Smooth muscle cell (in vitro differentiated cells): ENCODE results near the gene LGALS9C. TPM values are rescaled to one million over a fixed set of nuclear protein-coding genes. Genes with fewer than 3 reads are reported as not detected.
"Not testable (repeated sequence)": the region's sequence is repeated elsewhere in the genome, so short reads cannot be mapped to it uniquely, and the experiment has no call there.

ENCODE experiments used
- DNase-seq: peaks from one replicate; lab custom pipeline; 2025; ENCODE audit not compliant: unreplicated experiment; lab: John Stamatoyannopoulos, UW
- H2AFZ ChIP-seq: fragments of 200-600 bp; sonication (generic); 2 replicates; pipeline ENCODE4 v1.6.0; 2016; ENCODE audit warnings: antibody characterized with exemption, low read depth, mild to moderate bottlenecking
- H3F3A ChIP-seq: fragments of 200-600 bp; sonication (generic); 2 replicates; pipeline ENCODE4 v1.6.0; 2017; ENCODE audit warnings: antibody characterized with exemption, low read depth
- H3K27ac ChIP-seq: fragments of 200-600 bp; sonication (generic); 2 replicates; pipeline ENCODE4 v1.5.1; 2016; ENCODE audit warnings: low read depth, mild to moderate bottlenecking
- H3K27me3 ChIP-seq: fragments of 200-600 bp; sonication (generic); 2 replicates; pipeline ENCODE4 v1.6.1; 2016; ENCODE audit warnings: low read depth, mild to moderate bottlenecking
- H3K36me3 ChIP-seq: fragments of 200-600 bp; sonication (generic); 2 replicates; pipeline ENCODE4 v1.5.1; 2016; ENCODE audit warnings: low read depth
- H3K4me1 ChIP-seq: fragments of 200-600 bp; sonication (generic); 2 replicates; pipeline ENCODE4 v1.5.1; 2016; ENCODE audit warnings: low read depth
- H3K4me2 ChIP-seq: fragments of 200-600 bp; sonication (generic); 2 replicates; pipeline ENCODE4 v1.6.0; 2016; ENCODE audit warnings: mild to moderate bottlenecking
- H3K4me3 ChIP-seq: fragments of 200-600 bp; sonication (generic); 2 replicates; pipeline ENCODE4 v1.5.1; 2016; ENCODE audit warnings: mild to moderate bottlenecking
- H3K79me2 ChIP-seq: fragments of 200-600 bp; sonication (generic); 2 replicates; pipeline ENCODE4 v1.6.0; 2016; ENCODE audit warnings: low read depth, mild to moderate bottlenecking
- H3K9ac ChIP-seq: fragments of 200-600 bp; sonication (generic); 2 replicates; pipeline ENCODE4 v1.6.0; 2016; ENCODE audit warnings: low read depth
- H3K9me3 ChIP-seq: fragments of 200-600 bp; sonication (generic); replicated peaks from 2 replicates; pipeline ENCODE4 v1.5.1; 2016; ENCODE audit warnings: low read depth
- H4K20me1 ChIP-seq: fragments of 200-600 bp; sonication (generic); 2 replicates; pipeline ENCODE4 v1.6.0; 2016; ENCODE audit warnings: low read depth
- WGBS: methylation state at CpG from one replicate; pipeline ENCODE4 v1.1.7; 2016; ENCODE audit warnings: low lambda C conversion rate; 5-methylcytosine and 5-hydroxymethylcytosine counted together
- polyA plus RNA-seq: library from polyadenylated mRNA; unstranded; fragments of >200 nt; fragmentation: Nextera tagmentation; extraction: Ambion mirVana; gene quantifications from 2 replicates; pipeline ENCODE4 v1.2.1, GENCODE V29; 2016
- total RNA-seq: library from RNA; depleted of rRNA; stranded (reverse); fragments of >200 nt; gene quantifications from 2 replicates; pipeline ENCODE4 v1.2.3, GENCODE V29; 2014

LGALS9C gene
- total and polyA plus RNA-seq, 2 experiments from 2014 or later = 0.88 to 22.0 TPM

GRCh38 chr17:18521100-18521499 lies 44.5 kb downstream of the LGALS9C start:
- H3K9ac ChIP-seq, H3K79me2 ChIP-seq, H3K4me2 ChIP-seq, H3K27ac ChIP-seq, H2AFZ ChIP-seq, H3K4me1 ChIP-seq, H3K4me3 ChIP-seq, H3K27me3 ChIP-seq, DNase-seq, H4K20me1 ChIP-seq, H3F3A ChIP-seq, H3K9me3 ChIP-seq, H3K36me3 ChIP-seq: not testable (repeated sequence)
- 56% methylated on average over 2 of the region's 8 CpGs for WGBS

DNA sequence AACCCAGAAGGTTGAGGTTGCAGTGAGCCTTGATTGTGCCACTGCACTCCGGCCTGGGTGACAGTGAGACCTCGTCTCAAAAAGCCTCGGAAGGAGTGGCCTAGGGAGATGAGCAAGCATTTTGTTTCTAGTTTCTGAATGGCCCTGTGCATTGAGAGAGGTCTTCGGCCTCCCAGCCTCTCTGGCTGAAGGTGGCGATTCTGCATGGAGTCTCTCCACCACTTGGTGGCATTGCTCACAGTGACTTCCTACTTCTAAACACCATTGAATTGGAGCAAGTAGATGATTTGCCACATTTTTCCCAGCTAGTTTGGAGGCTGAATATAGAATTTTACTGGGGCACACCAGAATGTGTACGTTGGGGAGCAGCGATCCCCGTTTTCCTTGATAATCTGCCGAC lies 48.4 kb downstream of the LGALS9C start:
- H3K27ac ChIP-seq, H3K9ac ChIP-seq, H2AFZ ChIP-seq, DNase-seq, H3K9me3 ChIP-seq, H3K4me3 ChIP-seq, H4K20me1 ChIP-seq, H3K4me2 ChIP-seq, H3K36me3 ChIP-seq, H3K79me2 ChIP-seq, H3K27me3 ChIP-seq, H3F3A ChIP-seq, H3K4me1 ChIP-seq: not testable (repeated sequence)
- 84% methylated on average over 4 of the region's 9 CpGs for WGBS

DNA sequence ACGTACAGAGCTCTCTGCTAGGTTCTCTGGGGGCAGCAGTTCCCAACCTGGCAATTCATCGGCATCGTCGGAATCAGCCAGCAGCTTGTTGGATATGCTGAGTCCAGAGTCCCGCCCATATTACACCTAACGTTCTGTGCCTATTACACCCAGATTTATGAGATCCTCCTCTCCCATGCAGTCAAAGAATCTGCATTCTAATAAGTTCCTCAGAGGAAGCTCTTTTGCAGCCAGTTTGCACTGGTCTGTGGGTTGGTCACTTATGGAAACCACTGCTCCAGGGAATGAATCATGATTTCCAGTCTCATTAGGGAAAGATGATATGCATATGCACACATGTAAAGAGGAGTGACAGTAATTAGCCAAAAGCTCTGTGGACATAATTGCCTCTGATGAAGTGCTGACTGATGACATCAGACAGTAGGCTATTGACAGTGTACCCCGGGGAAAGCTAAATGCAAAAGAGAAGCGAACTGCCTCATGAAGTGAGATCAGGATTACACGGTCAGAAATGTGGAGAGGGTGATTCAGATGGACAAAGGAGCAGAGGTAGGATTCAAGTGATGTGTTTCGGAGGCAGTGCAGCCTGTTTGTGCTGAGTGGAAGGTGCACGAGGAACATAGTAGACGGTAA lies 49.7 kb downstream of the LGALS9C start:
- H3K27me3 ChIP-seq, H3K27ac ChIP-seq, DNase-seq, H3F3A ChIP-seq, H3K4me1 ChIP-seq, H3K36me3 ChIP-seq, H3K4me2 ChIP-seq, H2AFZ ChIP-seq, H3K79me2 ChIP-seq, H3K9ac ChIP-seq, H3K9me3 ChIP-seq, H3K4me3 ChIP-seq, H4K20me1 ChIP-seq: not testable (repeated sequence)
- 78% methylated on average over 9 of the region's 12 CpGs for WGBS

GRCh38 chr17:18527354-18527753 lies 50.8 kb downstream of the LGALS9C start:
- not testable (repeated sequence) for H4K20me1 ChIP-seq, H3K27ac ChIP-seq, H2AFZ ChIP-seq, H3K9me3 ChIP-seq, H3K79me2 ChIP-seq, H3K27me3 ChIP-seq, H3F3A ChIP-seq, H3K4me3 ChIP-seq, H3K9ac ChIP-seq, H3K4me1 ChIP-seq, DNase-seq, H3K36me3 ChIP-seq, H3K4me2 ChIP-seq
- WGBS = 82% methylated on average over 5 of the region's 8 CpGs

GRCh38 chr17:18528435-18528834 lies 51.8 kb downstream of the LGALS9C start:
- H3K36me3 ChIP-seq, H3K79me2 ChIP-seq, DNase-seq, H4K20me1 ChIP-seq, H3K4me3 ChIP-seq, H3K4me2 ChIP-seq, H3K27me3 ChIP-seq, H3K9me3 ChIP-seq, H3K27ac ChIP-seq, H3K4me1 ChIP-seq, H3K9ac ChIP-seq, H3F3A ChIP-seq, H2AFZ ChIP-seq: not testable (repeated sequence)
- WGBS = 86% methylated on average over 4 of the region's 6 CpGs

DNA sequence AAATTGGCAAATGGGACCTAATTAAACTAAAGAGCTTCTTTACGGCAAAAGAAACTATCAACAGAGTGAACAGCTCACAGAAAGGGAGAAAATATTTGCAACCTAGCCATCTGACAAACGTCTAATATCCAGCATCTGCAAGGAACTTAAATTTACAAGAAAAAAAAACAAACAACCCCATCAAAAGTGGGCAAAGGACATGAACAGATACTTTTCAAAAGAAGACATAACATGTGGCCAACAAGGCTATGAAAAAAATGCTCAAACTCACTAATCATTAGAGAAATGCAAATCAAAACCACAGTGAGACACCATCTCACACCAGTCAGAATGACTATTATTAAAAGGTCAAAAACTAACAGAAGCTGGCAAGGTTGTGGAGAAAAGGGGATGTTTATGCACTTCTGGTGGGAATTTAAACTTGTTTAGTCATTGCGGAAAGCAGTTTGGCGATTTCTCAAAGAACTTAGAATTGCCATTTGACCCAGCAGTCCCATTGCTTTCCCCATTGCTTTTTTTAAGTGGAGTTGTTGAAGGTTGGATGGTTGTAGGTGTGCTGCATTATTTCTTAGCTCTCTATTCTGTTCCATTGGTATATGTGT lies 52.4 kb downstream of the LGALS9C start:
- H3K4me2 ChIP-seq, H3K27me3 ChIP-seq, H3K79me2 ChIP-seq, H4K20me1 ChIP-seq, H3K9me3 ChIP-seq, H3K9ac ChIP-seq, H3K27ac ChIP-seq, DNase-seq, H2AFZ ChIP-seq, H3K4me3 ChIP-seq, H3K4me1 ChIP-seq, H3K36me3 ChIP-seq, H3F3A ChIP-seq: not testable (repeated sequence)
- 98% methylated on average over 4 of the region's 4 CpGs for WGBS

GRCh38 chr17:18530405-18530804 lies 53.8 kb downstream of the LGALS9C start:
- not testable (repeated sequence) for H3K27me3 ChIP-seq, H4K20me1 ChIP-seq, H3F3A ChIP-seq, H3K4me1 ChIP-seq, H2AFZ ChIP-seq, H3K36me3 ChIP-seq, H3K9ac ChIP-seq, H3K79me2 ChIP-seq, H3K9me3 ChIP-seq, H3K4me3 ChIP-seq, DNase-seq, H3K27ac ChIP-seq, H3K4me2 ChIP-seq

- H3K4me2 ChIP-seq, H3K9ac ChIP-seq, H3K9me3 ChIP-seq, H3K27ac ChIP-seq, H3K4me1 ChIP-seq, DNase-seq, H4K20me1 ChIP-seq, H3F3A ChIP-seq, H2AFZ ChIP-seq, H3K36me3 ChIP-seq, H3K27me3 ChIP-seq, H3K79me2 ChIP-seq, H3K4me3 ChIP-seq: not testable (repeated sequence)
- 73% methylated on average over 5 of the region's 5 CpGs for WGBS
These were observed 65.6 kb downstream of the LGALS9C start for GRCh38 chr17:18542234-18542633.

- H3K9ac ChIP-seq = not testable (repeated sequence)
- 69% methylated on average over 3 of the region's 5 CpGs for WGBS
These were observed 66.3 kb downstream of the LGALS9C start for GRCh38 chr17:18542907-18543306.

More at GRCh38 chr17:18542907-18543306, 66.3 kb downstream of the LGALS9C start:
- H3F3A ChIP-seq, H3K4me2 ChIP-seq, DNase-seq, H3K27ac ChIP-seq, H3K27me3 ChIP-seq, H4K20me1 ChIP-seq, H3K36me3 ChIP-seq, H3K4me3 ChIP-seq, H3K79me2 ChIP-seq, H3K9me3 ChIP-seq, H2AFZ ChIP-seq, H3K4me1 ChIP-seq: not testable (repeated sequence)
